ENCODE data around the gene DIO3.

Gene DIO3

GRCh38 chr14:101595349-101595748 lies 34.1 kb downstream of the DIO3 start:
- TF ChIP-seq, protein P1, sequence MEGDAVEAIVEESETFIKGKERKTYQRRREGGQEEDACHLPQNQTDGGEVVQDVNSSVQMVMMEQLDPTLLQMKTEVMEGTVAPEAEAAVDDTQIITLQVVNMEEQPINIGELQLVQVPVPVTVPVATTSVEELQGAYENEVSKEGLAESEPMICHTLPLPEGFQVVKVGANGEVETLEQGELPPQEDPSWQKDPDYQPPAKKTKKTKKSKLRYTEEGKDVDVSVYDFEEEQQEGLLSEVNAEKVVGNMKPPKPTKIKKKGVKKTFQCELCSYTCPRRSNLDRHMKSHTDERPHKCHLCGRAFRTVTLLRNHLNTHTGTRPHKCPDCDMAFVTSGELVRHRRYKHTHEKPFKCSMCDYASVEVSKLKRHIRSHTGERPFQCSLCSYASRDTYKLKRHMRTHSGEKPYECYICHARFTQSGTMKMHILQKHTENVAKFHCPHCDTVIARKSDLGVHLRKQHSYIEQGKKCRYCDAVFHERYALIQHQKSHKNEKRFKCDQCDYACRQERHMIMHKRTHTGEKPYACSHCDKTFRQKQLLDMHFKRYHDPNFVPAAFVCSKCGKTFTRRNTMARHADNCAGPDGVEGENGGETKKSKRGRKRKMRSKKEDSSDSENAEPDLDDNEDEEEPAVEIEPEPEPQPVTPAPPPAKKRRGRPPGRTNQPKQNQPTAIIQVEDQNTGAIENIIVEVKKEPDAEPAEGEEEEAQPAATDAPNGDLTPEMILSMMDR (IDR thresholded peaks at IDR 0.05) = no peak
- TF ChIP-seq ZFX (IDR thresholded peaks at IDR 0.05; ENCODE audit: borderline replicate concordance) = no peak
- no peak overlapping the region for H3K27ac ChIP-seq

DNA sequence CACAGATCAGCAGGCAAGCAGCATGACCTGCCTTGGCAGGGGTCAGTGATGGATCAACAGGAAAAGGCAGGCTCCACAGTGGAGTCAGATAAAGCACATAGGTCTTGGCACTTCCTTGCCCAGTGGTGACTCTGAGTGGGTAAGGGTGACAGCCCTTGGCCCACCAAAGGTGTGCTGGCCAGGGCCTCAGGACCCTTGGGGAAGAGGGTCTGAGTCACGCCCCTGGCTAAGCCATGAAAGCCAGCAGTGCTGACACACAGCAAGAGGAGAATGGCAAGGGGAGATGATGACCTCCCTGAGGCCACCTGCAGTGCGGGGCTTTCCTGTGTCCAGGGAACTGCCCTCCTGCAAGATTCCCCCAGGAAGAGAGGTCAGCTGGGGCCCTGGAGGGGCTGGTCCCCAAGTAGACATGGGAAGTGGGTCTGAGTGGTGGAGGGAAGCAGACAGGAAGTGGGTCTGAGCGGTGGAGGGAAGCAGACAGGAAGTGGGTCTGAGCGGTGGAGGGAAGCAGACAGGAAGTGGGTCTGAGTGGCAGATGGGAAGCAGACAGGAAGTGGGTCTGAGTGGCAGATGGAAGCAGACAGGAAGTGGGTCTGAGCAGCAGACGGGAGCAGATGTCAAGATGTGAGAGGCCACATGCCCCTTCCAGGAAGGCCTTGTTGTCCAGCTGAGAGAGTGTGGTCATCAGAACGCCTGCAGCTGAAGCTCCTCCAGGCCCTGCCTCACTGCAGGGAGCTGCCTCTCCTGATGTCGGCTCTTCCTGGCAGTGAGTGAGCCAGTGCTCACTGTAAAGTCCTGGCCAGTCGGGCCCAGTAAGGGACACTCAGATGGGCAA lies 34.8 kb downstream of the DIO3 start:
- no peak overlapping the region for H3K27ac ChIP-seq
- TF ChIP-seq ZFX (IDR thresholded peaks at IDR 0.05; ENCODE audit: borderline replicate concordance) = no peak
- TF ChIP-seq, protein P1 (IDR thresholded peaks at IDR 0.05) = no peak

GRCh38 chr14:101596742-101597141 lies 35.4 kb downstream of the DIO3 start:
- TF ChIP-seq, protein P1 (IDR thresholded peaks at IDR 0.05) = no peak
- TF ChIP-seq ZFX (IDR thresholded peaks at IDR 0.05; ENCODE audit: borderline replicate concordance) = no peak
- no peak overlapping the region for H3K27ac ChIP-seq

- no peak for TF ChIP-seq ZFX (IDR thresholded peaks at IDR 0.05; ENCODE audit: borderline replicate concordance)
- TF ChIP-seq, protein P1 (IDR thresholded peaks at IDR 0.05) = no peak
- no peak overlapping the region for H3K27ac ChIP-seq
These were observed 36.9 kb downstream of the DIO3 start for GRCh38 chr14:101598159-101598558.

DNA sequence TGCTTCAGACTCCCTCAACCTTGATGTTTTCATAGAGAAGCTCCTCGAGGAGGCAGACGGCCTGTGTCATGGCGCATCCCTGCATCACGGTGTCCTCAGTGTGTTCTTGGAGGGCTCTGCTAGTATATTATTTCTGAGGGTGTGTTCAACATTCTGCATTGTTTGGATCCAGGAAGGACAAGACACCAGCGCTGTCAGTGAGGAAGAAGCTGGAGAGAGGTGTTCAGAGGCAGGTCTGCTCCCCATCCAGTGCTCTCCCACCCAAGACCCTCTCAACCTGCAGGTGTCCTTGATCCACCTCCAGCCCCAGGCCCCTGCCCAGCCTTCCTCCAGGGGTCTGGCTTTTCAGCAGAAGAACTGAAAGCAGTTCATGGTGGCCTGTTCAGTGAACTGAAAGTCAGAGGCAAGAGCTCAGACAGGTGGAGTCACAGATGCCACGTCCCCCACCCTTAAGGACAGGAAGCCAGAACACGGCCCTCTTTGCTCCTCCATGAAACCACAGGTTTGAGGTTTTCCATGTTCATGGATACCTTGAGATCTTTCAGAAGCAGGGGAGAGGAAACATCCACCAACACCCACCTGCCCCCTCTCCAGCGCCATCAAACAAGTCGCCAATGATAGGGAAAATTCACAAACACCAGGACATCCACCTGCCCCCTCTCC lies 37.4 kb downstream of the DIO3 start:
- TF ChIP-seq, protein P1 (IDR thresholded peaks at IDR 0.05) = no peak
- no peak for TF ChIP-seq ZFX (IDR thresholded peaks at IDR 0.05; ENCODE audit: borderline replicate concordance)
- H3K27ac ChIP-seq = no peak overlapping the region

DNA sequence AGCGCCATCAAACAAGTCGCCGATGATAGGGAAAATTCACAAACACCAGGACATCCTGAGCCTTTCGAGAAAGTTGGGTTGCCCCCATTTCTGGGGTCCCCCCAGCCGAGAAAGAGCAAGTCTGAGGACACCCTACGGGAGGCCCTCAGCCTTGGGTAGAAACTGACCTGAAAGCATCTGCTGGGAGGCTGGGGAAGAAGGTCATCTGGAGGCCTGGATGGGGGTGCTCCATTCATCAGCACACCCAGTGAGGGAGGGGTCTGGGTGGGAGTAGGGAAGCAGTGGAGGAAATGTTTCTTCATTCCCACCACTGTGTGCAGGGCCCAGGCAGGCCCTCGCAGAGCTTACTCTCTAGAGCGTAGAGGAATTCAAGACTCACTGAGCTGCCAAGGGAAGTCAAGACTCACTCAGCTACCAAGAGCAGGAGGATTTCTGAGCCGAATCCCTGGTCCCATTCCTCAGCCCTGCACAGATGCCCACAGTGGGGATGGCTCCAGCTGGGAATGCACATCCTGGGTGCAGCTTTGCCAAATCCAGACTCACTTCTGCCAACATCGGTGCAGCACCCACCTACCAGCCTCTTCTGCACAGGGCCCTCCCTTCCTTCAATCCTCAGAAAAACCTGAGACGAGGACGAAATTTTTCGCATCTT lies 38.1 kb downstream of the DIO3 start:
- no peak for TF ChIP-seq ZFX (IDR thresholded peaks at IDR 0.05; ENCODE audit: borderline replicate concordance)
- TF ChIP-seq, protein P1 (IDR thresholded peaks at IDR 0.05) = no peak
- no peak overlapping the region for H3K27ac ChIP-seq
